GM12874 (cell line): ENCODE results near the gene REV3L.

Experiments
- TF ChIP-seq, protein P1 (sequence below): IDR thresholded peaks from 2 replicates; pipeline ENCODE4 v1.5.1; 2011; ENCODE audit warnings: low read depth, mild to moderate bottlenecking, control low read depth, low read length, moderate library complexity; ENCODE audit not compliant: insufficient read depth

Gene REV3L

DNA sequence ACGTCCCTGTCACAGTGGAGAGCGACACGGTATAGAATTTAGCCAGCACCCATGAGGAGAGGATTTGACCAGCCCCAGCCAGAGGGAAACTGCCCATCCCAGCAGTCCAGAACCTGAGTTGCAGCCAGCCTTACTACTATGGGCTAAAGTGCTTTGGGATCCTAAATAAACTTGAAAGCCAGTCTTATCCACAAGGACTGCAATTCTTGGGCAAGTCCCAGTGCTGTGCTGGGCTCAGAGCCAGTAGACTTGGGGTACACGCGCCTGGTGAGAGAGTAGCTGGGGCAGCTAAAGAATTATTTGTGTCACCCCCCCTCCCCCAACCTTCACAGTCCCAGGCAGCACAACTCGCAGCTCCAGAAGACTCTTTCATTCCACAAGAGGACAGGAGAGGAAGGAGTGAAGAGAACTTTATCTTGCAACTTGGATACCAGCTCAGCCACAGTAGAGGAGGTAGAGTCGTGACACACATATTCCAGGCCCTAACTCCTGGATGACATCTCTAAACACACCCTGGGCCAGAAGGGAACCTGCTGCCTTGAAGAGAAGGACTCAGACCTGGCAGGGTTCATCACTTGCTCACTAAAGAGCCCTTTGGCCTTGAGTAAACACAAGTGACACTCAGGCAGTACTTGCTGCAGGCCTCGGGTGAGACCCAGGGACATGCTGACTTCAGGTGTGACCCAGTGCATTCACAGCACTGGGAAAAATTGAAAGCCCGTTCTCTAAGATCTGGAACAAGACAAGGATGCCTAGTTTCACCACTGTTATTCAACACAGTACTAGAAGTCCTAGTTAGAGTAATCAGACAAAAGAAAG lies 100.3 kb downstream of the REV3L start:
- TF ChIP-seq, protein P1, sequence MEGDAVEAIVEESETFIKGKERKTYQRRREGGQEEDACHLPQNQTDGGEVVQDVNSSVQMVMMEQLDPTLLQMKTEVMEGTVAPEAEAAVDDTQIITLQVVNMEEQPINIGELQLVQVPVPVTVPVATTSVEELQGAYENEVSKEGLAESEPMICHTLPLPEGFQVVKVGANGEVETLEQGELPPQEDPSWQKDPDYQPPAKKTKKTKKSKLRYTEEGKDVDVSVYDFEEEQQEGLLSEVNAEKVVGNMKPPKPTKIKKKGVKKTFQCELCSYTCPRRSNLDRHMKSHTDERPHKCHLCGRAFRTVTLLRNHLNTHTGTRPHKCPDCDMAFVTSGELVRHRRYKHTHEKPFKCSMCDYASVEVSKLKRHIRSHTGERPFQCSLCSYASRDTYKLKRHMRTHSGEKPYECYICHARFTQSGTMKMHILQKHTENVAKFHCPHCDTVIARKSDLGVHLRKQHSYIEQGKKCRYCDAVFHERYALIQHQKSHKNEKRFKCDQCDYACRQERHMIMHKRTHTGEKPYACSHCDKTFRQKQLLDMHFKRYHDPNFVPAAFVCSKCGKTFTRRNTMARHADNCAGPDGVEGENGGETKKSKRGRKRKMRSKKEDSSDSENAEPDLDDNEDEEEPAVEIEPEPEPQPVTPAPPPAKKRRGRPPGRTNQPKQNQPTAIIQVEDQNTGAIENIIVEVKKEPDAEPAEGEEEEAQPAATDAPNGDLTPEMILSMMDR, result no peak

DNA sequence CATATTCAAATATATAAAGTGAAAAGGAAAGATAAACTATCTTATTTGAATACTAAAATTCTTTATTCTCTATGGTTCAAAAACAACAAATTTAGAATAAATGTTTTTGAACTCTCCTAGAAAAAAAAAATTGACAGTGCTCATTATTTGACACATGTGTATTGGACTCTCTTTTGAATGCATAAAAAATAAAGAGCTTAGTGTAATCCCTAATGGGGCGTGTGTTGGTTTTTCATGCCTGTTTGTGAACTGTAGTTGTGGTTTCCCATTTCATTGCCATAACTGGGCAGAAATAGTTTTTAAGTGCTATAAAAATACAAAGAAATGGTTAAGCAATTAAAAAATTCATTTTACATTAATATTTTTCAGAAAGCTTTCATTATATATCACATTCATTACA lies 101.3 kb downstream of the REV3L start:
- TF ChIP-seq, protein P1, result no peak

DNA sequence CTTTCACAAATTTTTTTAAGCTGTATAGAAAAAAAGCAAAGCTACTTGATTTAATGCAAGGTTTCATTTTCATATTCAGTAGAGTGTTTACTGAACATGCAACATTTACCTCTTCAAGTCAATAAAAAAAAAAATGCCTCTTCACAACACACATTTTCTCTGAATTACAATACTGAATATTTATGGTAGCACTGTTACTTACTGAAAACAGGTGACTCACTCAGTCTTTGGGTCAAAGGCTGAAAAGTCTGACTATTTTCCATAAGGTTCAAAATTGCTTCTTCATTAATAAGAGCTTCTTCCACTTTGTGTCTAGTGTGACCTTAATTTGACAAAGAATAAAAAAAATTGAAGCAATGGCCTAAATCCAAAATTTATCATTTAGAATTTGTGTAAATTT lies 101.9 kb downstream of the REV3L start:
- TF ChIP-seq, protein P1, result no peak

DNA sequence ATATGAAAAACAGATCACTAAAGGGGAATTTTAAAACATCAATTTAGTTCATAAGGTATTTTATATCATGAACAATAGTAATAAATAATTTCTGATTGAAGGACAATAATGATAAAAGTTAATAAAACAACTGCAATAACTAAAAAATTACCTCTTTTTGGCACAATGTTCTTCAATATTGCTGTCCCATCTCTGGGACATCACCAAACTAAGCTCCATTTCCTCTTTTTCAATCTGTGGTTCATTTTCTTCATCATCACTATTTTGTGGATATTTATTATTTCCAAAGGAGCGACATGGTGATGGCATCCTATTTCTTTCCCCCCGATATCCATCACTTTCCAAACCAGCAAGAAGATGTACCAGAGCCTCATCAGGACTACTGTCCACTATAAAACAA lies 103.2 kb downstream of the REV3L start:
- TF ChIP-seq, protein P1, result no peak

DNA sequence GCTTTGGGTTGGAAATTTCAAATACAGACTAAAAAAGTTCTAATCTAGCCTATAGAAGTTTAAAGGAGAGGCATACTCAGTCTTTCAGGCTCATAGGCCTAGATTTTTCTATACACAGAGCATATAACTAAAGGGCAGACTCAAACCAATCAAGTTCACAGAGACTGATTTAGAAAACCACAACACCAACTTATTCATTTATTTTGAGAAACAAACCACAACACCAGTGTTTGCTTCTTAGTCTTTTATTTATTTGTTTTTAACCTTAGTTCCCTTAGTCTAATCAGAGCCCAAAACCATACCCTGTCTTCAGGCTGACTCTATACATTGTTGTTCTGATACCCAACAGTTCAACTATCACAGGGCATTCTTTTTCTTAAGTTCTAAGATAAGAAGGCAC lies 103.7 kb downstream of the REV3L start:
- TF ChIP-seq, protein P1, result no peak

DNA sequence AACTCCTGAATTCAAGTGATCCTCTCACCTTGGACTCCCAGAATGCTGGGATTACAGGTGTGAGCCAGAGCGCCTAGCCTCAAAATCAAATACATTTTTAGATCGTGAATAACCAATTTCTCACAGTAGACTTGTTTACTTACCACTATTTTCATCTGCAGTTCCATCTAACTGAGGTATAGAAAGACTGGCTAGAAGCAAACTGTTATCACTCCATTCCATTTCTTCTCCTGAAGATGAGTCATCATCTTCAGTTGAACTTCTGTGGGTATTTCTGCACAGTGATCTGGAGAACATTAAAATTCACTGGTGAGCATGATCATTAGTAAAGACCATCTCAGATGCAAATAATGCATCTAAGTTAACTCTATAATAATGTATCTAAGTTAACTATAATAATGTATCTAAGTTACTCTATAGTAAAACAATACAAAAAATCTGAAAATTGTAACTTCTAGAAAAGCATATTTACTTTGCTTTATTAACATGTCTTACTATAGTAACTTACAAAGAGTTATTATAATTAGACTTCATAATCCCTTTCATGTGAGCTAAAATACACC lies 105.4 kb downstream of the REV3L start:
- TF ChIP-seq, protein P1, result no peak

DNA sequence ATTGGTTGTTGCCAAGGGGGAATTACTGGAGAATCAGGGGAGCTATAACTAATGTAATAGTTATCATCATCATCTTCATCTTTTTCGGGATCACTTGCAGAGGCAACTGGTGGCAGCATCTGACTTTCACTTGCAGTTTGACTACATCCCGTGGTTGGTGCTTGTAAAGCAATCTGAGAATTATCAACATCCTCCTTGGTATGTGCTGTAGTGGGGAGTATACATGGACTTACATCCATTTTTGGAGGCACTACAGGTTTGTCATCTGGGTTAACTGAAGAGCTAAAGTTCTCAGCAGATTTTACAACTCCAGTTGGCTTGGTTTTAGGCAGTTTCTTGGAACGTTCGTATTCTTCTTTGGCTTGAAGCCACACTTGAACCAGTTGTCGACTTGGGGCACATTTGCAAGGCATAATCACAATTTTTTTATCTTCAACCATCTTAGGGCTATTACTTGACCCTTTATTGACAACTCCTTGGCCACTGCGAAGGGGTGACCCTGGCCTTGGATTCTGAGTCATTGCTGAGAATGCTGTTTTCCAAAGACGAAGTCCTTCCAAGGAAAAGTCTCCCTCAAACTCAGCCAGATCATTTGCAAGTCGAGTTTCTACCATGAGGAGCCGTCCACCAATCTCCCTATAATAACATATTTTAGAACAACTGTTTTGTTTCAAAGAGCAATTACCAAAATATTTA lies 115.5 kb downstream of the REV3L start:
- TF ChIP-seq, protein P1, result no peak
